HG02943 (cell line): ENCODE measurements around the gene HMHB1.
"Not testable (repeated sequence)": the region's sequence is repeated elsewhere in the genome, so short reads cannot be mapped to it uniquely, and the experiment has no call there.

Experiments
- ATAC-seq: cut with Tn5 transposase; IDR thresholded peaks from one replicate; pipeline ENCODE4 v1.9.1; 2021; ENCODE audit warnings: mild to moderate bottlenecking, low read depth, moderate library complexity; ENCODE audit not compliant: unreplicated experiment

HMHB1 gene

GRCh38 chr5:143800715-143801114 lies 11.2 kb upstream of the HMHB1 start:
- ATAC-seq: no peak

- ATAC-seq: no peak
Observed at GRCh38 chr5:143801252-143801939, 10.6 kb upstream of the HMHB1 start.

- no peak for ATAC-seq
Observed at GRCh38 chr5:143805861-143806260, 6.1 kb upstream of the HMHB1 start.

DNA sequence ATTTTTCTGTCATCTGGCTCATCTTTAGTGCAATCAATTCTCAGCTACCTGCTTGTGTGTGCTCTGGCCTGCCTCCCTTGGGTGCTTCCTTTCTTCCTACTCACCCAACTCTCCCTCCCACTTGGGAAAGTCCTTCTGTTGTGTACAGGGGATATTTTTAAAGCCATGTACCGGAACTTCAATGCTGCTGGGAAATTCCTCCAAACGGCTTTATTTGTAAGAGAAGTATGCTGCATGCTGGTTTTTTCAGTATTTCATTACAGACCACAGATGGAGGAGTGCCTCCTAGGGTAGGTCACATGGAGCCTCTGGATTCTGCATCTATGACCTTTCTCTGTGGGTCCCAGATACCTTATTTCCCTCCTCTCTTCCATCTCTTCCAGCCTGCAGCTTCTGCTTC lies 5.4 kb upstream of the HMHB1 start:
- ATAC-seq: no peak

DNA sequence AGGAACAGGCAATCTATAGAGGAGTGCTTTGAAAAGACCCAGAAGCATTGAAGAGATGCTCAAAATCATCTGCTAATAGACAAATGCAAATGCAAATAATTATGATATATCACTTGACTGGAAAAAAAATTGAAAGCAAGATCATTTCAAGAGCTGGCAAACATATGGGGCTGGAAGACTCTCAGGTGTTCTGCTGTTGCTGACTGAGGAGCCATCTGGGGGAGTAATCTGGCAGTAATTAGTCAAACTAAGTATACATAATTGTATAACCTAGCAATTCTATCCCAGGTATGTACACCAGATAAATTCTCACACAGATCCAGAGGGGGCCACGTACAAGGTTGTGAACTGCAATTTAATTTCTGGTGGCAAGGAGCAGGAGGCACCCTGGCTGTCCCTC lies 4.6 kb upstream of the HMHB1 start:
- no peak for ATAC-seq

DNA sequence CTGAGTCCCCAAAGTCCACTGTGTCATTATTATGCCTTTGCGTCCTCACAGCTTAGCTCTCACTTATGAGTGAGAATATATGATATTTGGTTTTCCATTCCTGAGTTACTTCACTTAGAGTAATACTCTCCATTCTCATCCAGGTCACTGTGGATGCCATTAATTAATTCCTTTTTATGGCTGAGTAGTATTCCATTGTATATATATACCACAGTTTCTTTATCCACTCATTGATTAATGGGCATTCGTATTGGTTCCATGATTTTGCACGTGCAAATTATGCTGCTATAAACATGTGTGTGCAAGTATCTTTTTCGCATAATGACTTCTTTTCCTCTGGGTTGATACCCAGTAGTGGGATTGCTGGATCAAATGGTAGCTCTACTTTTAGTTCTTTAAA lies 4.4 kb downstream of the HMHB1 start:
- ATAC-seq: not testable (repeated sequence)

- no peak for ATAC-seq
Observed at GRCh38 chr5:143819716-143820115, 7.8 kb downstream of the HMHB1 start.

GRCh38 chr5:143820451-143820850 lies 8.5 kb downstream of the HMHB1 start:
- no peak for ATAC-seq

DNA sequence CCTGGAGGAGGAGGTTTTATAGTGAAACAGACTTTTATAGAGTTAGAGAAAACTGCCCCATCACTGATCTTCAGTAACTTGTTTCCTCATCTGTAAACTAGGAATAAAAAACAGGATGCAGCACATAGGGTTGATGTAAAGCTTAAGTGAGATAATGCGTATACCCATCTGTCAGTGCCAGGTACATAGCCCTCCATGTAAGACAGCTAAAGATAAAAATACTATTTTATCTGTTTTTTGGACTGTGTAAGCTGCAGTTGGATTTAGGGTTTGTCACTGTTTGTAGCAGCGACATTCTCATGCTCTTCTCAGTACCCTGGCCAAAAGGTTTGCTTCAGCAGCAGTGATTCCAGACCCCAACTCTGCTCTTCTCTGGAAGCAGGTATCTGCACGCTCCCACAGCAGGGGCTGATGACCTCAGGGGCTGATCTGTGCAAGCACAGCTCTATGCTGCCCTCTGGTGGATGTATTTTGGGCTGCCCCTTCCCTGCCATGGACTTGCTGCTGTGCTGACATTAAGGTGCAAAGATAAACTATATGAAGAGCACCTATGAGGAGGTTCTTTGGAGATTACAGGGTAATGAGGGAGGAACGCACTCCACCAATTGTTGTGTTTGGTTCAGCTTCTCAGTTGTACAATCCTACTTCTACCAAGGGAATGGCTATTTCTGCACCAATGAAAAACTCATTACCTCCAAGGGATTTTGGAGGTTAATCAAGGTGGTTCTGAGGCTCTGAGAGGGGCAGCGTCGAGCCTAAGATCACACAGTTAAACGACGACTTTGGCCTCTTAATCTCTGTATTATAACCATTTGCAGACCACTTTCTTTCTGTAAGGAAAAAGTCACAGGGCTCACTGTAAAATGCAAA lies 13.1 kb downstream of the HMHB1 start:
- ATAC-seq: peak; percentile 62

DNA sequence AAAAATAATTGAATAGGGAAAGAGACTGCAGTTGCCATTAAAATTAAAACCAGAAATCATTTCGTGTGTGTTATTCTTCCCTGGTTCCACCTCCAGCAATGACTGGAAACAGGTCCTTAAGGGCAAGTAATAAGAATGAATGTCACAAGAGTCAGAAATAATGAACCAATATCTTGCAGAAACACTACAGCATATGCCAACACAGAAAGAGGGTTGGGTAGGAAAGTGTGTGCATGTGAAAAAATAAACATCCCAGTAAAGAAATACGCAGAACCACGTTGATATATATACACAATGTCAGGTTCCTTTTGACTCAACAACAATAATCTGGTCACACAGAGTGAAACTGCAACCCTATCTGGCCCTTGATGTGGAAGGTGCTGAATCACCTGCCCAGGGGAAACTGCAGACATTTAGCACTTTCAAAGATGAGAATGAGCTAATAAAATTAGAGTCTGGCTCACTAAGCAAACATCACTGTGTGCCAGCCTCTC lies 15.0 kb downstream of the HMHB1 start:
- ATAC-seq: peak; percentile 62

GRCh38 chr5:143828710-143829109 lies 16.7 kb downstream of the HMHB1 start:
- no peak for ATAC-seq

- ATAC-seq: no peak
Observed at GRCh38 chr5:143833177-143833576, 21.2 kb downstream of the HMHB1 start.

- no peak for ATAC-seq
Observed at GRCh38 chr5:143835251-143835650, 23.3 kb downstream of the HMHB1 start.

DNA sequence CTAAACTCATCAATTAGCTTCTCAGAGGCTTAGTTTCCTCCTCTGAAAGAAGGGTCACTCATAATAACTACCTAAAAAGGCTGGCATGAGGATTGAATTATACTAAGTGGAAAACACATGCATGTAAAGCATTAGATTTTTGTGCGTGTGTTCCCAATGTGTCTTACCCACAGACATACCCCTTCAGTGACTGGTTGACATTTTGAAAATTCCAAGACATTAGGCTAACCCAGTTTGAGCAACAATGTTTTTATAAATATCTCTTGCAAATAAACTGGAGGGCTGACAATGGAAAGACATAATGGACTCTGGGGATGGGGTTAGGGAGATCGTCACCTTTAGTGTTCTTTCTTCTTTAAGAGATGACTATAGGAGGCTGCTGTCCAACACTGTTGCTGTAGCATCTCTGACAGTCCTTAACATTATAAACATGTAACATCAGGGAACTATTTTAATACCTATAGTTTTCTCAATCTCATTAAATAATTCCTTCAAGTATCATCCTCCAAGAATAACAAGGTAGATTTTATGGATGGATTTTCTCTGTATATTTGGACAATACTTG lies 24.3 kb downstream of the HMHB1 start:
- ATAC-seq: no peak

- ATAC-seq: no peak
Observed at GRCh38 chr5:143837306-143837848, 25.4 kb downstream of the HMHB1 start.

DNA sequence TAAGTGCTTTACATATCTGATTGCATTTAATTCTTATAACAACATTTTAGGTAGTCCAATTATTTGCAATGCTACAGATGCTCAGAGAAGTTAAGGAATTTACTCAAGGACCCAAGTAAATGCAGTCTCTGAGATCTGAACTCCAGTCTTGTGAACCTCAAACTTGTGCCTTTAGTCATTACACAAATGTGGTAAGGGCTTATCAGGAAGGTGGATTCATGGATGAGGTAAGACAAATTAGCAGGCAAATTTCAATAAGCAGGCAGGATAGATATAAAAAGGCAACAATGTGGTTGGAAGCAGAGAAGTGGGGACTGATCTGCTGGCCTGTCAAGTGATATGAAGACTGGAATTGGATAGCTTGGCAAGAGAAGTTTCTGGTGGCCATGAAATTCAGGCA lies 29.5 kb downstream of the HMHB1 start:
- no peak for ATAC-seq

DNA sequence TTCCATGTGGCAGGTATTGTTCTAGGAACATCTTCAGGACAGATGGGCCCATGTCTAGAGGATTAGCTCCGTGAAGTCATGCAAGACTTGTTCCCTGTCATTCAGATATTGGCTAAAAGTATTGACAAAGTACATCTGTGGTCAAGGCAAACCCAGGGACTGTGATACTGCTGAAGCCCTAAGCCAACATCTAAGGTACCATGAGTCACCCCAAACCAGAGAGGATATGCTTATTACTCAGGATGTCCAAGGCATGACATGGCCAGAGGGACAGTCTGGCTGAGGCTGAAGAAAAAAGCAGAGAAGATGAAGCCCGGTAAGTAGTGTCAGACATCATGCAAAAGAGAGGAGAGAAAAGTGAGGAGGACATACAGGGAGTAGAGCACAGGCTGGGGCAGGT lies 31.0 kb downstream of the HMHB1 start:
- no peak for ATAC-seq

GRCh38 chr5:143843461-143843860 lies 31.5 kb downstream of the HMHB1 start:
- ATAC-seq: no peak

- ATAC-seq: no peak
Observed at GRCh38 chr5:143850050-143850683, 38.2 kb downstream of the HMHB1 start.

DNA sequence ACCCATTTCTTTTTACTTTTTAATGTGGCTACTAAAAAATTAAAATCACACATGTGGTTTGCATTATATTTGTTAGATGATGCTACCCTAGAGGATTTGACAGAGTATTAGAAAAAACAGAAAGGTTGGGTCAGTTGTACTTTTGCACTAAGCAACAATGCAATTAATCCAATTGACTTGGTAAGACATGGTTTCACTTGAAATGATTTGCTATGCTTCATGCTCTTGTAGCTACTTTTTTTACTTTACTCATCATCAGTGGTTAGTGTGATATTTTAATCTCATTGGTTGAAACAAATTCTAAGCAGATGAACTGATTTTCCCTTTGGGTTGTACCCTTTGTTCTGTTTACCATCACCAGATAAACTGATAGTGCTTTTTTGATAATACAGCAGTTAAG lies 39.4 kb downstream of the HMHB1 start:
- no peak for ATAC-seq

DNA sequence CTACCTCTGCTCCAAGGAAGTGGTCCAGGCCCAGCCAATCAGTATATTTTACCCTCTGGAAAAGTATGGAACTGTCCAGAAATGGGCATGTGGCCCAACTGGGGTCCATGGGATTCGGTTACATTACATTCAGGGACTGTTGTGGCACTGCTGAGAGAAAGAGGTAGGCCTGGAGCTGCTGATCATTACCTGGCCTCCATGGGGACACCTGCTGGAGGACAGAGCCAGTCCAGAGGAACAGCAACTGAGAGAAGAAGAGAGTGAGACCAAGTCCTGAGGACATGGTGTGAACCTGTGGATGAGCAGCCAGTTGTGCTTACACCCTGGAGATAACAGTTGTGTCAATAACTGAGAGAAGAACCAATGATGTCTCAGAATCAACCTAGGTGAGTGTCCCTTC lies 48.2 kb downstream of the HMHB1 start:
- no peak for ATAC-seq
